HCT116 (cell line): ENCODE data around the gene MLPH. TPM values are rescaled to one million over a fixed set of nuclear protein-coding genes. Genes with fewer than 3 reads are reported as not detected.

Experiments
- ATAC-seq: fragments of 200-7000 bp; cut with Tn5 transposase; 2 replicates; pipeline ENCODE4 v1.9.1; 2020; ENCODE audit warnings: mild to moderate bottlenecking, moderate library complexity
- BruUV-seq: library from RNA; stranded (reverse); fragments of 400-500 nt; replicated peaks from 2 replicates; lab custom pipeline; 2021; lab: Mats Ljungman, UMichigan
- CTCF ChIA-PET: fragments of 300-600 bp; sonication (Branson Sonifier 250); formaldehyde crosslinking; loops from one replicate; lab custom pipeline; 2021; ENCODE audit warnings: antibody characterized with exemption; lab: Charles Lee
- POLR2A ChIA-PET: fragments of 300-600, 350-600 bp; sonication (Branson Sonifier 250); formaldehyde crosslinking; loops from one replicate; lab custom pipeline; 2021; ENCODE audit warnings: antibody characterized with exemption; lab: Charles Lee
- RAD21 ChIA-PET, 2 experiments: fragments of 300-600 bp; sonication (Branson Sonifier 250); formaldehyde crosslinking; loops; one replicate each; lab custom pipeline; 2023; ENCODE audit warnings: low total read pairs in 2 of 2; ENCODE audit not compliant: uncharacterized antibody in 2 of 2, unreplicated experiment in 2 of 2, low non-redundant PET in 1 of 2; lab: Charles Lee
- DNase-seq: peaks from one replicate; pipeline ENCODE4 v3.0.0-alpha.2; 2010; ENCODE audit warnings: low read depth, low spot score
- H2AFZ ChIP-seq: fragments of 200-600 bp; shearing (Covaris generic), sonication (generic); 2 replicates; pipeline ENCODE4 v1.6.1; 2017; ENCODE audit warnings: low read depth, mixed run types, mixed read lengths, antibody characterized with exemption, low read length; ENCODE audit not compliant: poor library complexity, severe bottlenecking
- H3K27ac ChIP-seq: 2 replicates; pipeline ENCODE4 v1.5.1; 2012; ENCODE audit warnings: low read depth, low read length
- H3K27me3 ChIP-seq: fragments of 200-600 bp; sonication (generic); 2 replicates; pipeline ENCODE4 v1.6.1; 2016; ENCODE audit warnings: mixed run types, low read length, mixed read lengths; ENCODE audit not compliant: insufficient read depth
- H3K36me3 ChIP-seq, 2 experiments: fragments of 200-500 bp in 1 of 2; fragments of 200-600 bp in 1 of 2; sonication (Bioruptor generic) in 1 of 2; sonication (generic) in 1 of 2; 2 replicates each; pipeline versions ENCODE4 v1.5.1 to v1.6.1; 2014 to 2016; ENCODE audit warnings: low read length in 2 of 2, inconsistent platforms in 1 of 2, mixed read lengths in 1 of 2, mixed run types in 1 of 2; ENCODE audit not compliant: insufficient read depth in 2 of 2, control insufficient read depth in 1 of 2
- H3K4me1 ChIP-seq, 2 experiments: fragments of 200-600 bp in 1 of 2; sonication (generic) in 1 of 2; 2 replicates each; pipeline versions ENCODE4 v1.5.1 to v1.6.1; 2012 to 2017; ENCODE audit warnings: low read length in 2 of 2, inconsistent platforms in 1 of 2, mild to moderate bottlenecking in 1 of 2, mixed read lengths in 1 of 2, mixed run types in 1 of 2, moderate library complexity in 1 of 2; ENCODE audit not compliant: insufficient read depth in 2 of 2, control insufficient read depth in 1 of 2
- H3K4me2 ChIP-seq: fragments of 200-600 bp; sonication (generic); 2 replicates; pipeline ENCODE4 v1.6.1; 2017; ENCODE audit warnings: mixed run types, low read length, mixed read lengths
- H3K4me3 ChIP-seq, 2 experiments: fragments of 200-600 bp in 1 of 2; sonication (generic) in 1 of 2; replicated peaks in 1 of 2; 2 replicates each; pipeline ENCODE4 v1.5.1; 2011 to 2016; ENCODE audit warnings: low read length in 2 of 2, control low read depth in 1 of 2, low read depth in 1 of 2, mild to moderate bottlenecking in 1 of 2, mixed read lengths in 1 of 2, mixed run types in 1 of 2
- H3K79me2 ChIP-seq: fragments of 200-600 bp; sonication (generic); 2 replicates; pipeline ENCODE4 v1.6.1; 2017; ENCODE audit warnings: mild to moderate bottlenecking, mixed run types, low read length, moderate library complexity, mixed read lengths; ENCODE audit not compliant: insufficient read depth
- H3K9ac ChIP-seq: fragments of 200-600 bp; sonication (generic); 2 replicates; pipeline ENCODE4 v1.6.1; 2016; ENCODE audit warnings: low read length, mixed read lengths
- H3K9me2 ChIP-seq: fragments of 200-600 bp; sonication (generic), shearing (Covaris generic); 2 replicates; pipeline ENCODE4 v1.6.1; 2017; ENCODE audit warnings: mixed run types, mild to moderate bottlenecking, moderate library complexity; ENCODE audit not compliant: insufficient read depth
- H3K9me3 ChIP-seq, 2 experiments: fragments of 200-500 bp in 1 of 2; fragments of 200-600 bp in 1 of 2; sonication (Bioruptor generic) in 1 of 2; sonication (generic) in 1 of 2; 2 replicates each; pipeline ENCODE4 v1.6.1; 2014 to 2017; ENCODE audit warnings: low read length in 2 of 2, mixed read lengths in 2 of 2, inconsistent platforms in 1 of 2, low read depth in 1 of 2, mild to moderate bottlenecking in 1 of 2, mixed run types in 1 of 2, moderate library complexity in 1 of 2; ENCODE audit not compliant: control insufficient read depth in 1 of 2, insufficient read depth in 1 of 2
- H4K20me1 ChIP-seq: fragments of 200-600 bp; sonication (generic), shearing (Covaris generic); 2 replicates; pipeline ENCODE4 v1.6.1; 2017; ENCODE audit warnings: mixed run types, mild to moderate bottlenecking, moderate library complexity; ENCODE audit not compliant: insufficient read depth
- ATF3 ChIP-seq: IDR thresholded peaks from 2 replicates; pipeline ENCODE4 v1.6.1; 2012
- CBX3 ChIP-seq: IDR thresholded peaks from 2 replicates; pipeline ENCODE4 v1.6.1; 2012; ENCODE audit warnings: low read depth
- CEBPB ChIP-seq: IDR thresholded peaks from 2 replicates; pipeline ENCODE4 v1.6.1; 2012; ENCODE audit warnings: low read depth
- CTCF ChIP-seq, 3 experiments: fragments of 200-600 bp in 1 of 3; sonication (generic) in 1 of 3; IDR thresholded peaks in 2 of 3; conservative IDR thresholded peaks in 1 of 3; 2 replicates each; pipeline ENCODE4 v1.5.1; 2012 to 2017; ENCODE audit warnings: low read depth in 2 of 3, low read length in 2 of 3, antibody characterized with exemption in 1 of 3, borderline replicate concordance in 1 of 3, control low read depth in 1 of 3, mild to moderate bottlenecking in 1 of 3, mixed read lengths in 1 of 3, mixed run types in 1 of 3, moderate library complexity in 1 of 3; ENCODE audit not compliant: insufficient read depth in 1 of 3
- EGR1 ChIP-seq: IDR thresholded peaks from 2 replicates; pipeline ENCODE4 v1.6.1; 2012; ENCODE audit warnings: low read depth
- ELF1 ChIP-seq: IDR thresholded peaks from 2 replicates; pipeline ENCODE4 v1.6.1; 2012; ENCODE audit warnings: low read depth, borderline replicate concordance
- EZH2 ChIP-seq: fragments of 200-600 bp; sonication (generic); IDR thresholded peaks from 2 replicates; pipeline ENCODE4 v1.6.1; 2017; ENCODE audit warnings: antibody characterized with exemption, mixed run types
- EZH2phosphoT487 ChIP-seq: fragments of 200-600 bp; IDR thresholded peaks from 2 replicates; pipeline ENCODE4 v1.6.1; 2018; ENCODE audit warnings: antibody characterized with exemption, borderline replicate concordance
- FOSL1 ChIP-seq: IDR thresholded peaks from 2 replicates; pipeline ENCODE4 v1.6.1; 2012; ENCODE audit warnings: low read depth
- JUND ChIP-seq: IDR thresholded peaks from 2 replicates; pipeline ENCODE4 v1.6.1; 2012
- MAX ChIP-seq: IDR thresholded peaks from 2 replicates; pipeline ENCODE4 v1.6.1; 2012
- POLR2AphosphoS5 ChIP-seq: IDR thresholded peaks from 2 replicates; pipeline ENCODE4 v1.6.1; 2011; ENCODE audit warnings: mild to moderate bottlenecking, low read depth, low read length, moderate library complexity
- SIN3A ChIP-seq: IDR thresholded peaks from 2 replicates; pipeline ENCODE4 v1.6.1; 2012; ENCODE audit warnings: low read depth
- SP1 ChIP-seq: IDR thresholded peaks from 2 replicates; pipeline ENCODE4 v1.6.1; 2012; ENCODE audit warnings: low read depth
- SRF ChIP-seq: IDR thresholded peaks from 2 replicates; pipeline ENCODE4 v1.6.1; 2012; ENCODE audit warnings: low read depth
- TCF7L2 ChIP-seq: IDR thresholded peaks from 2 replicates; pipeline ENCODE4 v1.7.0; 2011; ENCODE audit warnings: borderline replicate concordance, inconsistent platforms; ENCODE audit not compliant: insufficient read depth, insufficient read length; ENCODE audit errors: extremely low read depth
- ZBTB33 ChIP-seq: IDR thresholded peaks from 2 replicates; pipeline ENCODE4 v1.6.1; 2011; ENCODE audit warnings: mild to moderate bottlenecking, low read length, moderate library complexity; ENCODE audit not compliant: insufficient replicate concordance; ENCODE audit errors: extremely low read depth
- ZNF274 ChIP-seq: fragments of 200-500 bp; sonication (Bioruptor generic); IDR thresholded peaks from 2 replicates; pipeline ENCODE4 v1.6.1; 2014; ENCODE audit warnings: mild to moderate bottlenecking, low read depth, low read length, inconsistent platforms
- intact Hi-C: fragments of 100-400 bp; cut with micrococcal nuclease; formaldehyde crosslinking; loops from 2 replicates; pipeline ENCODE4 v1.10.0; 2022
- total RNA-seq: library from RNA; stranded (reverse); gene quantifications from one replicate; pipeline ENCODE4 v1.2.1, GENCODE V29; 2021; ENCODE audit not compliant: unreplicated experiment

Gene MLPH
- total RNA-seq, 1 experiment from 2014 or later: 81.4 TPM

- TF ChIP-seq ZBTB33 (no peak), CEBPB (no peak), POLR2AphosphoS5 (no peak), SRF (no peak)
- TF ChIP-seq, all 23 proteins: peak for 0
Measured at GRCh38 chr2:237569041-237569440, 82.0 kb downstream of the MLPH start (continued).

GRCh38 chr2:237569896-237570295 lies 82.8 kb downstream of the MLPH start:
- Histone ChIP-seq H3K36me3 (no peaks in the 10 kb centered on the region), H3K4me1 (peaks cover 2 to 16% of the 10 kb centered on the region in 2 experiments), H2AFZ (no peak overlapping the region), H3K9me2 (no peaks in the 10 kb centered on the region), H3K4me2 (no peak overlapping the region), H3K9ac (no peak overlapping the region), H3K27ac (no peak overlapping the region), H3K4me3 (no peak overlapping the region), H4K20me1 (no peaks in the 10 kb centered on the region), H3K27me3 (no peaks in the 10 kb centered on the region), H3K79me2 (no peaks in the 10 kb centered on the region), H3K9me3 (0 out of 4 replicates have a peak, but pooled peaks cover 0 to 3% of the 10 kb centered on the region in 2 experiments)
- ChIA-PET RAD21 (no interaction called here), POLR2A (no interaction called here), CTCF (interaction anchor here (0.6 kb wide), 1 partner anchor 87 kb away, joined by 3 read pairs; no protein-coding TSS in a partner anchor)
- BruUV-seq: no TSS peak
- DNase-seq: no peak
- intact Hi-C loops: no loop called here
- no peak for ATAC-seq
- TF ChIP-seq JUND (no peak), TCF7L2 (no peak), EZH2phosphoT487 (no peak), ZNF274 (no peak), SP1 (no peak), SRF (no peak), ATF3 (no peak), FOSL1 (no peak), CTCF (IDR thresholded peaks at IDR 0.05 in 2 of 3, conservative IDR thresholded peaks at IDR 0.05 in 1 of 3; ENCODE audit: borderline replicate concordance in 1 of 3, insufficient read depth in 1 of 3, low read depth in 2 of 3, low read length in 2 of 3) (no peak), ELF1 (no peak), MAX (no peak), POLR2AphosphoS5 (no peak), EZH2 (no peak), CEBPB (no peak), EGR1 (no peak), CBX3 (no peak), SIN3A (no peak), ZBTB33 (no peak)
